Fibroblast of skin of right quadriceps (primary cell): Measurements from ENCODE around the gene CBX2.
A peak's percentile ranks its signal among the peaks of the same experiment; 100 is the strongest.

Experiments
- DNase-seq: peaks from one replicate; pipeline ENCODE4 v3.0.0-alpha.2; 2013

The CBX2 gene

GRCh38 chr17:79789943-79790804 lies 12.2 kb downstream of the CBX2 start:
- DNase-seq: no peak

DNA sequence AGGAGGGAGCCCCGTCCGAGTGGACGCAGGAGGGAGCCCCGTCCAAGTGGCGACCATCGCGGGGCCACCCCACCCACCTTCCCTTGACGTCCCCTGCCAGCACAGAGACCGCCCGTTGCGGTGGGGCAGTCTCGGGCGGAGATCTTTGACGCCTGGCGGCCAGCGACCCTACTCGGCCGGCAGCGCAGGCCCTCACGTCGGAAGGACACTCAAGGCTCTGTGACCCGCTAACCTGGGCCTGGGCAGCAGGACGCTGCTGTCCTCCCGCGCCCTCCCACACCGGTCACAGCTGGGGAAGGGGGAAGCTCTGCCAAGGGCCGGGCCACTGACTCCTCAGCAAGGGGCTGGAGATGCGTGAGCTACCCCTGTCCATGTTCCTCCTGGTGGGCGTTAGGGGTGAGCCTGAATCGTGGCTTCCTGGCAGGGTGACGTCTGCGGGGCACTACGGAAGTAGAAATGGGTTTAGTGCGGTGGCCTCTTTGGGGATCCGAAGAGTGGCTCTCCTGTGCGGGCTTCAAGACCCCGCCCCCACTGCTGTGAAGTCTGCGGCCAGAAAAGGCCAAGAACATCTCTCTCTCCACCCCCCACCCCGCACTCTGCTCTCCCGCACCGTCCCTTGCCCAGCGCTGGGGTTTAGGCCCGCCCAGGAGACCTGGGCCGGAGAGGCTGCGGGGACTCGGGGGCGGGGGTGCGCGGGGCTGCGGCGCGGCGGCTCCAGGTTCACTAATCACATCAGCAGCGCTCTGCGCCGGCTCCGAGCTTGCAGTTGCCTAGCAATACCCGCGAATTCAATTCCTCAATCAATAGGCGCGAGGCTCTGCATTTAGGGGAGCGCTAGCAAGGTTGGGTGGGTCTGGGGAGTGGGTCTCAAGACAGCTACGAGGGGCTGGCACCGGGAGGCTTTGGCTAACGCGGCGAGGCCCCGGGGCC lies 13.1 kb downstream of the CBX2 start:
- no peak for DNase-seq

DNA sequence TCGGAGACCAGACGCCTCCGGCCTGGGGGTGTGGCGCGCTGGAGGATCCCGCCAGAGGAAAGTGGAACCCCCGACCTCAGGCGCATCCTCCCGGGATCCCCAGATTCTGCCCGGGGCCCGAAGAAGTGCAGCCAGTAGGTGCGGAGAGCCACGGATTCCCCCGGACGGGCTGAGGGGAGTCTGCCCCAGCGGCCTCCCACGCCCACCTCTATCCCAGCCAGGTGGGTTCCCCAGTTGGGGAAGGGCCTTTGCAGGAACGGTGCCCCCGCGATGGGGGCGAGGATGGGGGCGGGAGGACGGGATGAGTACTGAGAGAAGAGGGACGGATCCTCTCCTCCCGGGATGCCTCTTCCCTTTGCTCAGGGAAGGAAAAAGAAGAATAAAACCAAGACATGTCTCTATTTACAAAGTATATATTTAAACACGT lies 13.8 kb downstream of the CBX2 start:
- no peak for DNase-seq

GRCh38 chr17:79792341-79792871 lies 14.5 kb downstream of the CBX2 start:
- no peak for DNase-seq

DNA sequence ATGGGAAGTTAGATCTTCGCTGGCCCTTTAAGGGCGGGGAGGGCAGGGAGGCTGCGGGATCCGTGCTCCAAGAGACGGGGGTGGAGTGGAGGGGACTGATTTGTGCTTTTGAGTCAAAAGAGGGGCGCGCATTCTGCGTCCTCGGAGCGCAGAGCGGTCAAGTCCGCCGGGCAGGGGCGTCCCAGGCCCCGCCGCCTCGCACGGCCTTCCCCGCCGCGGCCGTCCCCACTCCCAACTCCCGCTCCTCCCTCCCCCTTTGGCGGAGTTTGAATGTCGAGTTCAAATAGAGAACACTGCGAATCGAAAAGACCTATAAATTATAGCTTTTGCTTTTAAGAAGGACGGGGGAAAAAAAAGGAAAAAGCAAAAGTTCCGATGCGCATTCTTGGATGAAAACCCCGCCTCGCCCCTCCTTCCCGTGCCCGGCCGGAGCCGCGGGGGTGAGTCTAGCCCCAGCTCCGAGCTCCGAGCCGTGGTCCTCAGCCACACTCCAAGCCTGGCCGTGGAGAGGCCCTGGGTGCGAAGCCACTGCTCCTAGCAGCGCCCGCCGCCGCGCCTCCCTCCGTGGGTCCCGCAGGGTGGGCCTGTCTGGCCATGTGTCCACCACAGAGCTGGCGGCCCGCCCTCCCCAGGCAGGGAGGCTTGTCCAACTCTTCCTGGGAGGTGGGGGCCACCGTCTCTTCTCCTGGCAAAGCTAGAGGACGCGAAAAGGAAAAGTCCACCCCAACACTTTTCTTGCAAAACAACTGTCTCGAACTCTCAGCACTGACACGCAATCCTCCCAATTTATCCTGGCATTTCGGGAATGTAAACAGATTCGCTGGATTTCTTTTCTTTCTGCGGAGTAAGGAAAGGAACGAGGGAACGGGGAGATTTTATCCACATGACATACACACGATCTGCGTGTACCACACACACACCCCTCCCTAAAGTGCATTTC lies 15.3 kb downstream of the CBX2 start:
- DNase-seq: peak; percentile 68

DNA sequence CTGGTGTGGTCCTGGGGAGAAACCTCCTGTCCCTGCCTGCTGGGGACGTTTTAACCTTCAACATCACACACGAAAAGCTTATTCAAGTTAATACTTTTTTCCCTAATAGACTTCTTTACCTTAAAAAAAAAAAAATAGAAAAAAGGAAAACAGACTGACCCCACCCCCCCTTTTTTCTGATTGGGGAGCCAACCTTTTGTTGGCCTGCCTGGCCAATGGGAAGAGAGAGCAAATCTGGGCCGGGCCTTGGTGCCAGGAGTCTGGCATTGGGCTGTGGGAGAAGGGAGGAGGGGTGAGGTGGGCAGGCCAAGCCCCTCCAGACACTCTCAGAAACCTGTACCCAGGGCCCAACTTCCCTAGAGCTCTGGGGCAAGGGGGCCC lies 16.0 kb downstream of the CBX2 start:
- peak; percentile 28 for DNase-seq

GRCh38 chr17:79794659-79795511 lies 16.9 kb downstream of the CBX2 start:
- DNase-seq: no peak

GRCh38 chr17:79795795-79796443 lies 18.0 kb downstream of the CBX2 start:
- DNase-seq: no peak

DNA sequence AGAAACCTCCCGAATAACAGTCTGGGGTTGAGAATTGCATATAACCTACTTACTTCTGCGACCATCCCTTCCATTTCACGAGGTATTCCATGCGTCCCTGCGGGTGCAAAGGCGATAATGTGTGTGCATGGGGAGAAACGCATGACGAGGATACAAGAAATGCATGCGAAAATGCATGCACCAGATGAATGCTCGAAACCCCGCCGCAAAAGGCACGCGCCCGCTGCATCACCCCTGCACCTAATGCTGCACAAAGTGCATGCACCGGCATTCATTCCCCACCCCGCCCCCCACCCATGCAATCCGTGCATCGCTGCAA lies 18.5 kb downstream of the CBX2 start:
- no peak for DNase-seq

DNA sequence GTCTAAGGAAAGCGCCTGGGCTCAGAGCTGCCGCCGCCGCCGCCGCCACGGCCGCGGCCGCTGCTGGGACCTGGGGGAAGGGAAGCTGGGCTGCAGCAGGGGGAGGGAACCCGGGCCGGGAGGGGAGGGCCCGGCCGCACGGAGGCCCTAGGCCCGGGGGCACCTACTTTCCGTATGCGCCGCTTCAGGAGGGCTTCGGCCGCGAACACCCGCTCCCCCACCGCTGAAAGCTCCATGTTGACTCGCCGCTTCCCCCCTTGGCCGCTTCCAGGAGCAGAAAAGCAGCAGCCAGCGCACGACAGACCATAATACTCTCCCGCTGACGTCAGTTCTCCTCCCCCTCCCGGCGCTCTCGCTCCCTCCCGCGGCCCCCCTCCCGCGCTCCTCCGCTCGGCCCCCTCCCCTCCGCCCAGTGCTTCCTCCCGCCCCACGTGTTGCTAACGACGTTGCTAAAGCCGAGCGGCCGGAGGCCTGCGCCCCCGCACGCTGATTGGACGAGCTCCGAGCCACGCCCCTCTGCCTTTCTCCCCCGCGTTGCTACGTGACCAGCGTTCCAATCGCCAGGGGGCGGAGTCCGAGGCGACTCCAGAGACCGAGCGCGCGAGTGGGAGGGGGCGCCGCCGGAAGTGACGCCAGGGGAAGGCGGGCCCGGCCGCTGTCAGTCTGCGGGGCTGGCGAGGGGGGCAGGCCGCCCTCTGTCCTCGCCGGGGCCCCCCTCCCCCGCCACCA lies 19.0 kb downstream of the CBX2 start, which contains the start of gene CBX8:
TSS of gene CBX8 (minus strand) at position 315 of the 729 bp plus-strand sequence. CDS start at position 236, 79 bp downstream.
- DNase-seq: peak; percentile 99

GRCh38 chr17:79797492-79798298 lies 19.7 kb downstream of the CBX2 start:
- DNase-seq: no peak

- DNase-seq: peak; percentile 35
Observed at GRCh38 chr17:79798299-79799173, 20.6 kb downstream of the CBX2 start.

GRCh38 chr17:79799174-79799537 lies 21.2 kb downstream of the CBX2 start:
- DNase-seq: no peak

- DNase-seq: no peak
Observed at GRCh38 chr17:79799538-79800324, 21.8 kb downstream of the CBX2 start.

DNA sequence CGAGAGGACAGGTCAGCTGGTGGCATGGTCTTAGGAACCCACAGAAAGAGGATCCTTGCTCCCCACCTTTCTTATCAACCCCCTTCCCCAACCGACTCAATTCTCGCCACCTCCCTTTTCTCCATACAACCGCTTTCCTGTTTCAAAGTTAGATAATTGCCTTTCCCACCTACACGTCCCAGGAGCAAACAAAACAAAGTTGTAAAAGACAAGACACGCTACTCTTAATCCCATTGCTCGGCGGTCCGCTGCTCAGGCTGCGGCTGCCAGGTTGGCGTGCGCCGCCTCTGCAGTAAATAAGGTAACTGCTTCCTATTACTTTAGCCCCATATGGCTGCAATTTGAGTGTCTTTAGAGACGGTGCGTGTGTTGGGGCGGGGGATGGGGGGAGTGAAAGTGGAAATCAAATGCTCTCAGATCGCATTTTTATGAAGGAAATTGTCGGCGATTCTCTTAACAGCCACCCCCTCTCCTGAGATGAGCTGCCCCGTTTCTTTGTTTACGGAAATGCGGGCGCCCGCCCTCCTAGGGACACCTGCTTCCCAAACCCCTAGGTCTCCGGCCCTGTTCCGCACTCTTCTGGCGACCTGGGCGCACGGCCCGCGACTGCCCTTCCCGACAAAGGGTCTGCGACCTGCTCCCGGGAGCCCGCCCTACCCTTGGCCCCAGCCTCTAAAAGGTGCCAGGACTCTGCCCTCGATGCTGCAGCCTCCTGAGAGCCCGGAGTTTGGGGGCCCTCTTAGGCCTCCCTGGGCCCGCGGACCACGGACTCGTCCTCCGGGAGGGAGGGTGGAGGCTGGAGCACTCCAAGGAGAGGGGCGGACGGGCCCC lies 22.6 kb downstream of the CBX2 start:
- peak; percentile 57 for DNase-seq
